Activated CD4-positive, CD25-positive, alpha-beta regulatory T cell treated with anti-CD3 and anti-CD28 coated beads, Interleukin-2, amount 50 U/mL, for 72 hours (primary cell): ENCODE measurements around the gene RELT.

Source experiments
- DNase-seq: peaks from one replicate; pipeline ENCODE4 v3.0.0; 2021

The RELT gene

DNA sequence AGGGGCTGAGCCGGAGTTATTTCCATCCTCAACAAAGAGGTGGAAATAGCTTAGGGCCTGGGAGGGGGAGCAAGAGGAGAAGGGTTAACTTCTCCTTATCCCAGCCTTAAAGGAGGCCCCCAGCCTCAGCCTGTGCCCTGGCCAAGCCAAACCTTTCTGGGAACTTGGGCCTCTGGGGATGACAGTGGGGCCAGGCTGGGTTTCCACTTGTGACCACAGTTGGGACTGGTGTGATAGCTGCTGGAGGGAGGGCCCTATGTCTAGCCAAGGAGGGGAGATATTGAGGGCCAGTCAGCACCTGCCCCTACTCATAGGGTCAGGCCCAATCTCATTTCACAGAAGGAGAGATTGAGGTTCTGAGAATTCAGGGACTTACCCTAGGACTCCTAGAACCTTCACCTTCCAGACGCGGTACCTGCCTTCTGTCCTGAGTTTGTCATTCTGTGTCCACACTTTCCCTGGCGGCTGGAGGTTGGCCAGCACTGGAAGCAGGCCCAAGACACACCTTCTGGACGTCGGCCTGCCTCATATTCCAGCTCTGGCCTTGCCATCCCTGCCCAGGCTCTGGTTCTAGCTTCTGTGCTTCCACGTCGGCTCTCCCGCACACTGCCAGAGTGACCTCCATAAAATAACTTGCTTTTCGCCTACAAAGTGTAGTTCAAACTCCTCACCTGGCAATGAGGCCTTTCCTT, 3.1 kb downstream of the RELT start:
- DNase-seq, result no peak

DNA sequence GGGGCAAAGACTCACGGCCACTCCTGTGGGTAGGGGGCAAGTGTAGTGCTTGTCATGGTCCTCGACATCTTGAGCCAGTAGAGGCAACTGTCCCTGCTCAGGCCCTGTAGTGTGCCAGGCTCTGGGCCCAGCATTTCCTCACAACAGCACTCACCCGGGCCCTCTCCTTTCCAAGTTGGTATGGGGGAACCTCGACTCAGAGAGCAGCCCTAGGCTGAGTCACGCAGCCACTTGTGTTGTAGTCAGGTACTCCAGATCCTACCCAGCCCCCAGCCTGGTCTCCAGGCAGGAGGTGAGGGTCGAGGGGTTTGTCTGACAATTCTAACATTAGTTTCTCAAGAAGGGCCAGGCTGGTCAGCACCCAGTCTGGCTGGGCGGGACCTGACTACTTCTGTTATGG, 4.1 kb downstream of the RELT start:
- DNase-seq, result no peak

DNA sequence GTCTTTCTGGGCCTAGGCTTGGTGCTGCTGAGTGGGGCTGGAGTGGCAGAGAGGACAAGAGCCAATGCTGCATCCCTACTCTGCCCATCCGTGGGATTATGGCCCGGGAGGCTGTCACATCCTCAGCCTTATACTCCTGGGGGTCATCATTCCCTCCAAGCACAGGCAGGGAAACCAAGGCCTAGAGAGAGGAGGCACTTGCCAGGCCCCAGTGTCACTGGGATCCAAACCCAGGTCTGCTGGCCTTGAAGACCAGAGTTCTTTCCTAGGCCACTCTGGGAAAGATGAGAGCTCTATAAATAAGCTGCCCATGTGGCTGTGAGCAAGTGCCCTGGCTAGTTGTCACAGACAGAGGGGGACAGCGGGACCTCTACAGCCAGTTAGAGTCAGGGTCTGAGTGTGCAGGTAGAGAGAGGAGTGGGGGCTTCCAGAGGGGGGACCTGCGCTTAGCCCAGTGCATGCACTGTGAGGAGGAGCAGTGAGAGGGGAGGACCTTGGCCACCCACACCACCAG, 4.8 kb downstream of the RELT start:
- DNase-seq, result no peak

DNA sequence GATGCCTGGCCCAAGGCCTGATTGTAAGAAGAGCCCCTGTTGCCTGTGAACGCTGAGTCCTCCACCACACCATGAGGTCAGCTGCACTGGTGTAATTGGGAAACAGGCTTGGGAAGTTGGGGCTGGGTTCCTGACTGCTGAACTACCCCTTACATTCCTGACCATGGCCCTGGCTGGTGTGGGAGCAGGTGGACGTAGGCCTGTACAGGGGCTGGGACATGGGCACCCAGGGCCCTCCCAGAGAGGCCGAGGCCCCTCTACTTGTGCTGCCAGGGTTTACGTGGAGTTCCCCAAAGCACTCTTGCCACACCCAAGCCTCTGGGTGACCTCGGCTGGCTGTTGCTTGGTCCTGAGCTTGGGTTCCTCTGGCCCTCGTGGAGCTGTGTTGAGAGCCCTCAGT, 5.4 kb downstream of the RELT start:
- DNase-seq, result no peak

DNA sequence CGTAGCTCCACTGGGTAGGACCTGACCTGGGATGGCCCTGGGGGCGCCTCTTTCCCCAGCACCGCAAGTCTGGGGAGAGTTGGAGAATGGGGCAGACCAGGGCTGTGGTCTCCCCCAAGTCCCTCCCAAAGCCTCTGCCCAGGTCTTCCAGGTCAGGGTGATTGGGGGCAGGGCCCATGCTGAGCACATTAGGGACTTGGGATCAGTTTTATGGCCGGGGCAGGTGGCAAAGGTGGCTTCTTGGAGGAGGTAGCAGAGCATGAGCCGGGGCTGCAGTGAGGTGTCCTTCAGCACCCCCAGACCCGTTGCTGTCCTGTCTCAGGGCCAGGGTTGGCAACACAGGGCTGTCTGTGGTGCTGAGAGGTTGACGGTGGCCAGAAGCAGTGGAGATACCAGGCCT, 6.0 kb downstream of the RELT start:
- DNase-seq, result no peak

DNA sequence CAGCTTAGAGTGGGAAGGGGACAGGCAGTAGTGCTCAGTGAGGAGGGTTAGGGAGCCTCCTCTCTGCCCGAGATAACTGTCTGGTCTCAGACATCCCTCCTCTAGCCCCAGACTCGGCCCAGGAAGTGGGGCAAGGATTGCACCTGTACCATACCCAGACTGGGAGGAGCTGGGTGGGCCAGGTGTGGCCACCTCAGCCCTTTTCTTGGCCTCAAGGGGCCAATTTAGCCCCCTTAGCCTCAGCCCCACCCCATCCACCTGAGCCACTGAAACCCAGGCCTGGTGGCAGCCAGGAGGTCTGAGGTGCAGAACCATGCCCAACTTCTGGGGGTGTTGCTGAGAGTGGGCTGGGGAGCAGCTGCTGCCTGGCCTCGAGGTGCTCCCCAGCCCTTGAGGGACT, 6.5 kb downstream of the RELT start:
- DNase-seq, result no peak

DNA sequence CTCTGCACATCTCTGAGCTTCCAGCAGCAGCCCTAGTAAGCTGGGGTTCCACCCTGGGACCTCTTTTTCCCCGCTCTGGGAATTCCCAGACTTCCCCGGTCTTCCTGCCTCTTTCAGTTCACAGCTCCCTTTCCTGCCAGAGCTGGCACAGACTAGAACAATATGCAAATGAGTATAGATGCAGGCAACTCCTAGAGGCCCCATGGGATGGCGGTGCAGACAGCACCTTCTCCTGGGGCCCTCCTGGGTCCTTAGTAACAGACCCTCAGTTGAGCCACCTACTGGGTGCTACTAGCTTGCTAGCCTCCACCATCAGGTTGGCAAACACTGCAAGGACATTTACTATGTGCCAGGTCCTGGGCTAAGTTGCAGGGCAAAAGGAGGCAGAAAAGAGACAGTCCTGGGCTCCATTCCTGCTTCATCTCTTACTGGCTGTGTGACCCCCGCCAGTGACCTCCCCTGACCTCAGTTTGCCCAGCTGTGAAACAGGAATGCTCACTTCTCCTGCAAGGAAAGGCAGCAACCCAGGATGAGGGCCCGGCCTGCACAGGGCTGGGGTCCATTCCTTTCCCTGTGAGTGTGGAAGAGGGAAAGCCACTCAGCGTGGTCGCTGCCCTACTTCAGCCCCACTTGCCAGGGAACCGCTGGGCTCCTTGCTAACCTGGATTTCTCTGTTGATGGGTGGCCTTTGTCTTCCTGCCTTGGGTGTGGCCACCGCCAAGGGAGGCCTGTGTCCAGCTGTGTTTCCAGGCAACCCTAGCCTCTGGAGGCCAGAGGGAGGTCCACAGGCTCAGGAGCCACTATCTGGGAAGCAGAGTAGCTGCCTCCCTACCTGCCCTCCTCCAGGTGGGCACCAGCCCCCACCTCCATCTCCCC, 7.3 kb downstream of the RELT start:
- DNase-seq, result no peak

DNA sequence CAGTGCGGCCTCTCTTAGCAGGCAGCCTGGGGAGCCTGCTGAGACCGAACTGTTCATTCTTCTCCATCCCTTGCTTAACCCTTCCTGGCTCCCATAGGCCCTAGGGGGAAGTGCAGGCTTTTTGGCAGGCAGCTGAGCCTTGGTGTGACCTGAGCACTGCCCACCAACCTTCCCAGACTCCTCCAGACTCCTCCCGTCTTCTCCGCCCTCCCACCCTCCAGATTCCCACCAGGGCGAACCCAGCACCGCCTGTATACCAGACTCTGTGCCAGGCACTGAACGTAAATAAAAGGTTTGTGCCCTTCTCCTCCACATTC, 7.9 kb downstream of the RELT start:
- DNase-seq, result no peak

DNA sequence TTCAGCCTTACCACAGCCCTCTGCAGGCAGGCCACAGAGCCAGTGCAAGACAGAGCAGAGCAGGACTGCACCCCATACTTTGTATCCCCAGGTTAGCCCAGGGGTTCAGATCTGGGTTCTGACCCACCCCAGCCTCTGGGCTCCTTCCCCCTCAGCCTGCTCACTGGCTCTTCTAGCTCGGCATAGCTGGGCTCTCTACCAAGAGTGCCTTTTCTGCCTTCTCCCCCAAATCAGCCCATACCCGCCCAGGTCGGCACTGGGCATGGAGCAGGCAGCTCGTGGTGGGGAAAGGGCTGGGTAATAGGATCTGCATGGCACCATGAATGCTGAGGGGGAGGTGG, 8.3 kb downstream of the RELT start:
- no peak for DNase-seq

DNA sequence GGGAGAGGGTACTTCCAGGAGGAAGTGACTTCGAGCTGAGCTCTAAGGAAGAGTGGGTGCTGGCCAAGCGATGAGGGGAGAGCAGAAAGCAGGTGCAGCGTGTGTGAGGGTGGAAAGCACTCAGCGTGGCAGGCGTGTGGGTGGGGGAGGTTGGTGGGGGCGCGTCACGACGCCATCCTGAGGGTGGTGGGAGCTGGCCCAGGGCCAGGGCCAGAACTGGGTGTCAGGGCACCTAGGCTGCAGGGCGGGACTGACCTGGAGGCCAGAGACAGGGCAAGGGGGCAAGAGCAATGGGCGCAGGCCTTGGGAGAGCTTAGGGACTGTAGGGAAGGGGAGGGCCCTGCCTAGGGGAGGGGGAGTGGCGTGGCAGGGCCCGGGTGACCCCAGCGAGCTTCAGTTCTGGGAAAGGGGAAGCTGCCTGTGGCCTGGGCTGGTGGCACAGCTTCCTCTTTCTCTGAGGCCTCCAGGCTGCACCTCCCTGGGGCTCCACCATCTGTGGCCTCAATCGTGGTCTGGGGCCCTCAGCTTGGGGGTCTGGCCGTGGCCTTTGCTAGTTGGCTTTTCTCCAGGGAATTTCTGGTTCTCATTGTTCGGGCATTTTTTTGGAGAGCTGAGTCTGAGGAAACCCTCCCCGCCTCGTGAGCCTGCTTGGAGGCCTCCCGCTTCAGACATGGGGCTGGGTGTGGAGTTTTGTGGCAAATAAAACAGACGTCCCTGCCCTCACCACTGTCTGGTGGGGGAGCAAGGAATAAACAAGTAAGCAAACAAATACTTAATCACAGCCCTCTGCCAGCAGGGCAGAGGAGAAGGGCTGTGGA, 8.9 kb downstream of the RELT start:
- DNase-seq, result no peak

DNA sequence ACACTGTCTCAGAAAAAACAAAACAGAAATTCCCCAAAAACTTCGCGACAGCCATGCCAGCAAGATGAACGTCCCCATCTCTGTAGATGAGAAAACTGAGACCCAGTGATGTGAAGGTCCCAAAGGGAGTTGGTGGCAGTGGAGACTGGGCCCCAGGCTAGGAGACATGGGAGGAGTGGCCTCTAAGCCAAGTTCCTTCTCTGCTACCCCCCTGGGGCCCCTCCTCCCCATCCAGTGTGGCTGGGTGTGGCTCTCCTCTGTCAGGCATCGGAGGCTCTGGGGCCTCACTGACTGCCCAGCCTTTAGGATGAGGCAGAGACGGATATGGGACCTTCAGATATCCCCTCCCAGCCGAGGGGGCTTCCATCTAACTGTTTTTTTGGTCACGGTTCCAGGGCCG, 9.8 kb downstream of the RELT start:
- DNase-seq, result no peak

DNA sequence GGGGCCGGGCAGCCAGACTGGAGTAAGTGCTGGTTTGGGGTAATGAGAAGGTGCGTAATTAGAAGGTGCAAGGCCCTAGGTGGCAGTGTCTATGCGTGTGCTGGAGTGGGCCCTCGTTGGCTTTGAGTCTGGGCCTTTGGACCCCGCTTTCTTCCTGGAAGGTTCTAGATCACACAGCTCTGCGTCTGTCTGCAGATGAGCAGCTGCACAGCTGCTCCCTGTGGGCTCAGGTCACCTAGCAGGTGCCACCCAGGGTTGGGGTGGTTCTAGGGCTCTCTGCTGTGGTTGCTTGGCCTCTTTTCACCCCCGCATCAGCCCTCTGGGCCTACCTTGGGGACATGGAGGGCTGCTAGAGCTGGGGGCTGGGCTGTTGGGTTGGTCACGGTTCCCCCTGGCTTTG, 10.3 kb downstream of the RELT start:
- no peak for DNase-seq

DNA sequence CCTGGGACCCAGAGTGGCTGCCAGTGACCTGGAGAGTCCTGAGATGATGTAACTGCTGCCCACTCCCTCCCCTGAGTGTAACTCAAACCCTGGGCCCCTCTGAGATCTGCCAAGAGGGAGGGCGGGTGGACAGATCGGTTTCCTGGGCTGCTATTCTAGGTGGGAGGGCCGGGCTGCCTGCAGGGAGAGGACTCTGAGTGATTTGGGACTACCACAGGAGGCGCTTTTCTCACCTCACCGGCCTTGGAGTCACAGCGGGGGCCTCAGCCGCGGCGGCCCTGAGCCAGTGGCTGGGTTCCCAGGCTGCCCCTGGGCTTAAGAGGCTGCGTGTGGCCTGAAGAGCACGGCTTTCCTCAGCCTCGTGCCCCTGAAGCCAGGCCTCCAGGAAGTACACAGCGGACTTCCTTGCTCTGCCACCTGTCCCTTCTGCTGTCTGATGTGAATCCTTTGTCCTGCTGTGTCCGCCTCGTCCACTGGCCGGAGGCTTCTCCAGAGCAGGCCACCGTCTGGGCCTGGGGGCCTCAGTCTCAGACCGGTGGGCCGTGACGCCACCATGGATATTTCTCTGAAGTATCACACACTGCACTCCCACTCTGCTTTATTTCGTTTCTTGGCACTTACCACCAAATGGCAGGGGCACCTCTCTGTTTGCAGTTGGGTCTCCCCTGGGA, 11.5 kb downstream of the RELT start:
- no peak for DNase-seq

DNA sequence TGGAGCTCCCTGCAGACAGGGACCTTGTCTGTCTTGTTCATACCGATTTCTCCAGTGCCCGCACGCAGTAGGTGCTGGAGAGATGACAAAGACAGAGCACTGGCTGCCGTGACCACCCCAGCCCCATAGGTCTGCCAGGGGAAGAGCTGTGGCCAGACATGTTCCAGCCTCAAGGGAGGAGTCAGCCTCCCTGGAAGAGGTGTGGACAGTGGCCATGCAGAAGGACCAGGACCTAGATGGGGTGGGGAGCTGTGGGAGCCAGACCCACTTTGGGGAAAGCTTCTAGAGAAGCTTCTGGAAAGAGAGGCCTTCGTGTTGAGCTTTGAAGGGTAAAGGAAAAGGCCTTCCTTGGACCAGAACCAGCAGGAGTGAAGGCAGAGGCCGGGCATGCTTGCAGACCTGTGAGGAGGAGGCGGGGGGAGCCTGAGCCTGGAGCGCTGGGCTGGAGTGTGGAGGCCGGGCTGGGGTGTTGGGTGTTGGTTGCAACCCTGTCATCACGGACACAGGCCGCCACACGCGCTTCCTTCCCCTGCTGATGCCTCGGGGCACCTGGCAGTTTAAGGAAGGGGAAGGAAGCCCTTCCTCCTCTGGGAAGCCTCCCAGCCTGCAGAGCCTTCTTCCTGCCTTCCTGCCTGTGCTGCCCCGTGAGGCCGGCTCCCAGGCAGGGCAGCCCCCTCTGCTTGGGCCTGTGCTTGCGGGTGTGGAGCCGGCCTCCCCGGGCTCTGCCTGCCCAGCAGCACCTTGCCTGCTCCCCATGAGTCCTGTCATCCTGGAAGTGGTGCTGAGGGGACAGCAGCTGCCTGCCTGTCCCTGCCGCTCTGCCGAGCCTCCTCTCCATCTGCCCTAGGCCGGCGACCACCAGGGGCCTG, 12.3 kb downstream of the RELT start:
- DNase-seq, result no peak

DNA sequence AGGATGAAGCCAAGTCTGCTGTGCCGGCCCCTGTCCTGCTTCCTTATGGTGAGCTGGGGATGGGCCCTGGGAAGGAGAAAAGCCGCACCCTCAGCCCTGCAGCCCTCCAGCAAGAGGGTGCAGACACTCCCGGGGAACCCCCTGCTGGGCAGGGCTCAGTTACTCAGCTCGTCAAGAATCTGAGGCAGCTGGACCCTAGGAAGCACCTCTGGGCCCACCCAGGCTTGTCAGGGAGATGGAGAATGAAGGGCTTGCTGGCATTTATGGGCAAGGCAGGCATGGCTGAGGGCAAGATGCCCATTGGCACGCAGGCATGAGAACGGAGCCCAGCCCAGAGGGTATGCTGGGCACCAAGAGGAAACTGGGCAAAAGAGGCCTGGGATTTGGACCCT, 12.9 kb downstream of the RELT start:
- DNase-seq, result no peak

DNA sequence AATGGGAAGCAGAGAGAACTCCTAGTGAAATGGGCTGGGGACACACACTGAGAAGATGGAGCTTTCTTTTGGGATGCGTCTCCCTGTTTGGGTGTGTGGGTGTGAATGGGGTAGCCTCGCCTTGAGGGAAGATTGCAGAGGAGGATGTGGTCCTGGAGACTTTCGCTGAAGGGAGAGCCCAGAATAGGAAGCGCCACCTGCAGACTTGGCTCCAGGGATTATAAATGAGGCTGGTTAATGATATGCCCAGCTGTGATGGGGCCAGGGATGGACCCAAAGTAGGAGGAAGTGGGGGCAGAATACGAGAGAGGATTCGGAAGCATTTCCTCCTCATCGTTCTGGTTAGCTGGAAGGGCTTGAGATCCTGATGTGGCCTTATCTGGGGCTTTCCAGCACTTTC, 13.7 kb downstream of the RELT start:
- no peak for DNase-seq

DNA sequence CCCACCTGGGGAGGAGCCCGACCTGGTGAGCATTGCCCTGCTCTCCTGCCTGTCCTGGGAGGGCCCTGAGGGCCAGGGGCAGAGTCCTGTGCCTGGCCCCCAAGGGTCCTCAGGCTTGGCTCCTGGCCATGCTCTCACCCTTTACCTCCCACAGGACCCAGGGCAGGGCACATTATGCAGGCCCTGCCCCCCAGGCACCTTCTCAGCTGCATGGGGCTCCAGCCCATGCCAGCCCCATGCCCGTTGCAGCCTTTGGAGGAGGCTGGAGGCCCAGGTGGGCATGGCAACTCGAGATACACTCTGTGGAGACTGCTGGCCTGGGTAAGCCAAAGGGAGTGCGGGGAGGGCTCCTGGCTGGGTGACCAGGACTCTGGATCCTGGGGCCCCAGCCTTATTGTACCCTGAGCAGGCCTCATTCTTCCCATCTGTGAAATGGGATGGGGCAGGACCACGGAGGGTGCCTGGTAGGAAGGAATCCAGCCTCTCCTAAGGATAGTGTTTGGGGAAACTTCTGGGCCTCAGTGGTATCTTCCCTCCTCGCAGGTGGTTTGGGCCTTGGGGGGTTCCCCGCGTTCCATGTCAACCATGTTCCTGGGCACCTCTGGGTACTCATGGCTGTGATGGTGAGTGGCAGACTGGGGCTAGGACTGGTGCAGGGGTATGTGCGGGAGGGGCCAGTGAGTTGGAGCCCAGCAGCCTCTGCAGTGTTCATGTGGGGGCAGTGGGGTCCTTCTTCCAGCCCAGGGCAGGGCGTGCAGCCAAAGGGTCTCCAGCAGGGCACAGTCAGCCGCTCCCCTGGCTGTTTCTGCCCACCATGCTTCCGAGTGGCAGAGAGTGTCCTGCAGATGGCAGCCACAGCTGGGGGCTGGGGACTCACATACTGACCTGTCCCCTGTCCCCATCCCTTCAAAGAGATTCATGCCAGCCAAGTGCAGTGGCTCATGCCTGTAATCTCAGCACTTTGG, 14.7 kb downstream of the RELT start:
- no peak for DNase-seq

DNA sequence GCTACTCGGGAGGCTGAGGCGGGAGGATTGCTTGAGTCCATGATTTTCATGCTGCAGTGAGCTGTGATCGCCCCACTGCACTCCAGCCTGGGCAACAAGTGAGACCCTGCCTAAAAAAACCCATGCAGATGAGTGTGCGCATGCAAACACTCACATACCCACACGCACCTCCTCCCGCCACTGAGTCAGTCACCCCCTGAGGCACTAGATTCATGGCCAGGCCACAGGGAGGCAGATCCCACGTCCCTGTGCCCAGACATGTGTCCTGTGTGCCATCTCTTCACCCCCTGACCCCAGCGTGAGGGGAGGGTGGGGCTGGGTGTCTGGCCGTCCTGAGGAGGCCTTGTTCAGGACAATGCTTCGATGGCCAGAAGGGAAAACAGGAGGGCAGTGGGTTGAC, 15.5 kb downstream of the RELT start:
- DNase-seq, result no peak

DNA sequence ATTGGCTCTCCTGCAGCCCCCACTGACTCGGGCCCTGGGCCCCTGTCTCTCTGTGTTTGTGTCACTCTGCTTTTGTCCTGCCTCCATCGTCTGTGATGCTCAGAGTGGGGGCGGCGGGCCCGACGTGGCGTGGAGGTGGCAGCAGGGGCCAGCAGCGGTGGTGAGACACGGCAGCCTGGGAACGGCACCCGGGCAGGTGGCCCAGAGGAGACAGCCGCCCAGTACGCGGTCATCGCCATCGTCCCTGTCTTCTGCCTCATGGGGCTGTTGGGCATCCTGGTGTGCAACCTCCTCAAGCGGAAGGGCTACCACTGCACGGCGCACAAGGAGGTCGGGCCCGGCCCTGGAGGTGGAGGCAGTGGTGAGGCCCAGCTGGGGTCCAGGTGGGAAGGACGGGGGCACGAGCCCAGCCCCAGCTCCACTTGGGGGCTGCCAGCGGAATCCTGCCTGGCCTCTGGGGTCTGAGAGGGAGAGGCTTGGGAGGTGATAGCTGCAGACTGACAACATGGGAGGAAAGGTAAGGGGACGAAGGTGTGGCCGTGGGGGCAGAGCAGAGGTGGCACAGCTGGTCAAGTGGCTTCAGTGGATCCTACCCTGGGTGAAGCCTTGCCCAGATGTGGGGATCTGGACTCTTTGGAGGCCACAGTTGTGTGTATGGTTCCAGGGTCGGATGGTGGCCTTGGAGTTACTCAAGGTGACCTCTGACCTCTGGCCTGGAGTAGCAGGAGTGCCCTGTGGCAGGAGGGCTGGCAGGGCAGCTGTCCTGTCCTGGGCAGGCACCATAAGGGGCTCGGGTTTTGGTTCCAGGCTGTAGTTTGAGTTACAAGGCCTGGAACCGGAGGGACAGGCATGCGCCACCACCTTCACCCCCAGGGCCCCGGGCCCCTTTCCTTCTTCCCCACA, 16.2 kb downstream of the RELT start:
- no peak for DNase-seq

DNA sequence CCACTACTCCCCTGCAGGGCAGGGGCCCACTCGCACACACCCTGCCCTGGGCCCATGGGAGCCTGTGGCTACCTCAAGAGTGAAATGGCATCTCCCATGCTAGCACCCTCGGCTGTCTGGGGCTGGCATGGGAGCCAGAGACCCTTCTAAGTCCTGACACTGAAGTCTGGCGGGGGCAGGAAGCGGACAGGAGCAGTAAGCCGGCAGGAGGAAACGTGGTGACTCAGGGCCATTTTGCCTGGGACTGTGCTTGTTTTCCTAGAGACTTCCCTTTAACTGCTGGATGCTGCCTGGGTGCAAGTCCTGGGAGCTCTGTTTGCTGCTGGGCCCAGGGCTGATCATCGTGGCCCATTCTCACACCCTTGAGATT, 16.8 kb downstream of the RELT start:
- DNase-seq, result no peak
